ENCODE results near the gene OSBPL9.

DNA sequence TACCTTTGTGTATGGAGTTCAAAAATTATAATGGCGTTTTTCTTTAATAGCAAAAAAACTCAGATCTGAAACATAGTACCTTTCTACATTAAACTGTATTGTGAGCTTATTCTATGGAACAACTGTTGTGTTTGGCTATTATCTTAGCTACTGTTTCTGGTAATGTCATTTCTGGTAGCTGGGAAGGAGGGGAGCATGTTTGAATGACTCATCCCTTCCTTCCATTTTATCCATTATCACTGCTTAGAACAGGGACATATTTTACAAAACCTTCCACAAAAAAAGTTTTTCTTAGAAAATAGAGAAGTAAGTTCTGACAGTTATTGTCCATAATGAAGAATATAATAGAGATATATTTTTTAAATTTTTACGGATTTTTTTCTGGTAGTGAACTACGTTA lies 133.3 kb downstream of the OSBPL9 start:
- TF ChIP-seq SUZ12 (IDR thresholded peaks at IDR 0.05; ENCODE audit: unreplicated experiment) (no peak), POLR2A (IDR thresholded peaks at IDR 0.05; ENCODE audit: low read depth, low read length) (no peak), KAT2A (conservative IDR thresholded peaks at IDR 0.05; ENCODE audit: control insufficient read depth, low read depth, low read length) (no peak), NFYB (IDR thresholded peaks at IDR 0.05; ENCODE audit: insufficient read depth, low read depth, low read length) (no peak)
- TF ChIP-seq, protein P1, sequence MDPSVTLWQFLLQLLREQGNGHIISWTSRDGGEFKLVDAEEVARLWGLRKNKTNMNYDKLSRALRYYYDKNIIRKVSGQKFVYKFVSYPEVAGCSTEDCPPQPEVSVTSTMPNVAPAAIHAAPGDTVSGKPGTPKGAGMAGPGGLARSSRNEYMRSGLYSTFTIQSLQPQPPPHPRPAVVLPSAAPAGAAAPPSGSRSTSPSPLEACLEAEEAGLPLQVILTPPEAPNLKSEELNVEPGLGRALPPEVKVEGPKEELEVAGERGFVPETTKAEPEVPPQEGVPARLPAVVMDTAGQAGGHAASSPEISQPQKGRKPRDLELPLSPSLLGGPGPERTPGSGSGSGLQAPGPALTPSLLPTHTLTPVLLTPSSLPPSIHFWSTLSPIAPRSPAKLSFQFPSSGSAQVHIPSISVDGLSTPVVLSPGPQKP (IDR thresholded peaks at IDR 0.05; ENCODE audit: low read depth, low read length): no peak
- TF ChIP-seq, protein P2, sequence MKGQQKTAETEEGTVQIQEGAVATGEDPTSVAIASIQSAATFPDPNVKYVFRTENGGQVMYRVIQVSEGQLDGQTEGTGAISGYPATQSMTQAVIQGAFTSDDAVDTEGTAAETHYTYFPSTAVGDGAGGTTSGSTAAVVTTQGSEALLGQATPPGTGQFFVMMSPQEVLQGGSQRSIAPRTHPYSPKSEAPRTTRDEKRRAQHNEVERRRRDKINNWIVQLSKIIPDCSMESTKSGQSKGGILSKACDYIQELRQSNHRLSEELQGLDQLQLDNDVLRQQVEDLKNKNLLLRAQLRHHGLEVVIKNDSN (IDR thresholded peaks at IDR 0.05; ENCODE audit: borderline replicate concordance, extremely low read length, insufficient read depth, low read depth, low read length): no peak
- TF ChIP-seq, protein P3, sequence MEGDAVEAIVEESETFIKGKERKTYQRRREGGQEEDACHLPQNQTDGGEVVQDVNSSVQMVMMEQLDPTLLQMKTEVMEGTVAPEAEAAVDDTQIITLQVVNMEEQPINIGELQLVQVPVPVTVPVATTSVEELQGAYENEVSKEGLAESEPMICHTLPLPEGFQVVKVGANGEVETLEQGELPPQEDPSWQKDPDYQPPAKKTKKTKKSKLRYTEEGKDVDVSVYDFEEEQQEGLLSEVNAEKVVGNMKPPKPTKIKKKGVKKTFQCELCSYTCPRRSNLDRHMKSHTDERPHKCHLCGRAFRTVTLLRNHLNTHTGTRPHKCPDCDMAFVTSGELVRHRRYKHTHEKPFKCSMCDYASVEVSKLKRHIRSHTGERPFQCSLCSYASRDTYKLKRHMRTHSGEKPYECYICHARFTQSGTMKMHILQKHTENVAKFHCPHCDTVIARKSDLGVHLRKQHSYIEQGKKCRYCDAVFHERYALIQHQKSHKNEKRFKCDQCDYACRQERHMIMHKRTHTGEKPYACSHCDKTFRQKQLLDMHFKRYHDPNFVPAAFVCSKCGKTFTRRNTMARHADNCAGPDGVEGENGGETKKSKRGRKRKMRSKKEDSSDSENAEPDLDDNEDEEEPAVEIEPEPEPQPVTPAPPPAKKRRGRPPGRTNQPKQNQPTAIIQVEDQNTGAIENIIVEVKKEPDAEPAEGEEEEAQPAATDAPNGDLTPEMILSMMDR (IDR thresholded peaks at IDR 0.05 in 2 of 3, conservative IDR thresholded peaks at IDR 0.05 in 1 of 3; ENCODE audit: control insufficient read depth in 2 of 3, extremely low read depth in 1 of 3, insufficient read depth in 1 of 3, low read depth in 3 of 3, low read length in 3 of 3): no peak
